GM23338 (cell line): Measurements from ENCODE around the gene TAF15. TPM values are rescaled to one million over a fixed set of nuclear protein-coding genes. Genes with fewer than 3 reads are reported as not detected.

ENCODE experiments used
- ATAC-seq: fragments of 200-7000 bp; cut with Tn5 transposase; 3 replicates; pipeline ENCODE4 v1.9.1; 2020
- DNase-seq: peaks from one replicate; pipeline ENCODE4 v3.0.0-alpha.2; 2015; ENCODE audit warnings: low spot score
- H2AFZ ChIP-seq: fragments of 200-600 bp; sonication (generic); 2 replicates; pipeline ENCODE4 v1.8.0; 2016; ENCODE audit warnings: antibody characterized with exemption, mild to moderate bottlenecking, moderate library complexity
- H3F3A ChIP-seq: fragments of 200-600 bp; sonication (generic); replicated peaks from 2 replicates; pipeline ENCODE4 v1.8.0; 2017; ENCODE audit warnings: antibody characterized with exemption, mixed run types, low read depth
- H3K27ac ChIP-seq: fragments of 200-600 bp; sonication (generic); 2 replicates; pipeline ENCODE4 v1.6.1; 2016; ENCODE audit warnings: low read depth
- H3K27me3 ChIP-seq: fragments of 200-600 bp; sonication (generic); 2 replicates; pipeline ENCODE4 v1.8.0; 2016; ENCODE audit warnings: mild to moderate bottlenecking, mixed run types, moderate library complexity; ENCODE audit not compliant: insufficient read depth
- H3K36me3 ChIP-seq: fragments of 200-600 bp; sonication (generic); 2 replicates; pipeline ENCODE4 v1.8.0; 2016; ENCODE audit warnings: mild to moderate bottlenecking; ENCODE audit not compliant: insufficient read depth
- H3K4me1 ChIP-seq: fragments of 200-600 bp; sonication (generic); 2 replicates; pipeline ENCODE4 v1.8.0; 2016; ENCODE audit warnings: mild to moderate bottlenecking, moderate library complexity; ENCODE audit not compliant: insufficient read depth
- H3K4me2 ChIP-seq: fragments of 200-600 bp; sonication (generic); 2 replicates; pipeline ENCODE4 v1.7.1; 2017; ENCODE audit warnings: mixed run types
- H3K4me3 ChIP-seq: fragments of 200-600 bp; sonication (generic); 2 replicates; pipeline ENCODE4 v1.6.1; 2016; ENCODE audit warnings: mixed run types
- H3K79me2 ChIP-seq: fragments of 200-600 bp; sonication (generic); replicated peaks from 2 replicates; pipeline ENCODE4 v1.8.0; 2017; ENCODE audit warnings: mild to moderate bottlenecking; ENCODE audit not compliant: insufficient read depth
- H3K9me2 ChIP-seq: fragments of 200-600 bp; sonication (generic); 2 replicates; pipeline ENCODE4 v1.8.0; 2017; ENCODE audit not compliant: insufficient read depth
- H4K20me1 ChIP-seq: fragments of 200-600 bp; sonication (generic); replicated peaks from 2 replicates; pipeline ENCODE4 v1.8.0; 2017; ENCODE audit warnings: mild to moderate bottlenecking; ENCODE audit not compliant: insufficient read depth
- H3K27ac Mint-ChIP-seq: 2 replicates; pipeline ENCODE4 v1.8.0; 2020; ENCODE audit warnings: inconsistent platforms, mild to moderate bottlenecking, moderate library complexity, mixed read lengths
- H3K27me3 Mint-ChIP-seq: 3 replicates; pipeline ENCODE4 v1.8.0; 2022; ENCODE audit warnings: low read depth, mild to moderate bottlenecking, moderate library complexity, mixed read lengths, inconsistent platforms; ENCODE audit not compliant: insufficient read depth, poor library complexity
- H3K36me3 Mint-ChIP-seq: 3 replicates; pipeline ENCODE4 v1.8.0; 2021; ENCODE audit warnings: low read depth, mild to moderate bottlenecking, inconsistent platforms, moderate library complexity, mixed read lengths
- H3K4me1 Mint-ChIP-seq: 3 replicates; pipeline ENCODE4 v1.8.0; 2020; ENCODE audit warnings: mild to moderate bottlenecking, inconsistent platforms, mixed read lengths
- H3K4me3 Mint-ChIP-seq: 3 replicates; pipeline ENCODE4 v1.8.0; 2021; ENCODE audit warnings: moderate library complexity, mild to moderate bottlenecking, inconsistent platforms, mixed read lengths
- H3K9me3 Mint-ChIP-seq: 3 replicates; pipeline ENCODE4 v1.8.0; 2020; ENCODE audit warnings: moderate library complexity, mild to moderate bottlenecking, inconsistent platforms, mixed read lengths
- CREB1 ChIP-seq: fragments of 250-450 bp; sonication (Bioruptor Pico); IDR thresholded peaks from 2 replicates; pipeline ENCODE4 v1.5.0; 2020; ENCODE audit warnings: low read depth, mild to moderate bottlenecking, moderate library complexity
- CTCF ChIP-seq, 2 experiments: fragments of 200-600 bp in 1 of 2; sonication (generic) in 1 of 2; conservative IDR thresholded peaks; 2 replicates each; pipeline versions ENCODE4 v1.5.1 to v1.6.1; 2016 to 2017; ENCODE audit warnings: antibody characterized with exemption in 2 of 2, low read depth in 2 of 2, mild to moderate bottlenecking in 2 of 2, moderate library complexity in 1 of 2
- ETS1 ChIP-seq: IDR thresholded peaks from 2 replicates; pipeline ENCODE4 v1.6.1; 2016; ENCODE audit warnings: antibody characterized with exemption
- EZH2 ChIP-seq: fragments of 200-600 bp; sonication (generic); IDR thresholded peaks from one replicate; pipeline ENCODE4 v1.8.0; 2017; ENCODE audit warnings: antibody characterized with exemption, mild to moderate bottlenecking, low read depth; ENCODE audit not compliant: unreplicated experiment
- EZH2phosphoT487 ChIP-seq: fragments of 200-600 bp; sonication (generic); IDR thresholded peaks from one replicate; pipeline ENCODE4 v1.8.1; 2018; ENCODE audit warnings: antibody characterized with exemption; ENCODE audit not compliant: unreplicated experiment
- JUNB ChIP-seq: IDR thresholded peaks from one replicate; pipeline ENCODE4 v1.6.1; 2016; ENCODE audit warnings: antibody characterized with exemption; ENCODE audit not compliant: unreplicated experiment
- NANOG ChIP-seq: IDR thresholded peaks from 2 replicates; pipeline ENCODE4 v1.6.1; 2016; ENCODE audit warnings: antibody characterized with exemption, borderline replicate concordance
- POLR2AphosphoS5 ChIP-seq: IDR thresholded peaks from 2 replicates; pipeline ENCODE4 v1.6.1; 2016; ENCODE audit warnings: antibody characterized with exemption, low read depth
- REST ChIP-seq: IDR thresholded peaks from one replicate; pipeline ENCODE4 v1.6.1; 2018; ENCODE audit warnings: antibody characterized with exemption; ENCODE audit not compliant: unreplicated experiment
- STAT1 ChIP-seq: IDR thresholded peaks from one replicate; pipeline ENCODE4 v1.6.1; 2016; ENCODE audit warnings: antibody characterized with exemption; ENCODE audit not compliant: unreplicated experiment
- ZNF114 ChIP-seq: fragments of 250-450 bp; sonication (Bioruptor Pico); IDR thresholded peaks from 2 replicates; pipeline ENCODE4 v1.5.0; 2020; ENCODE audit warnings: mild to moderate bottlenecking, moderate library complexity
- ZNF331 ChIP-seq: fragments of 250-450 bp; sonication (Bioruptor Pico); IDR thresholded peaks from 2 replicates; pipeline ENCODE4 v1.5.0; 2020; ENCODE audit warnings: low read depth, mild to moderate bottlenecking, moderate library complexity
- polyA plus RNA-seq: library from polyadenylated mRNA; unstranded; fragments of >200 nt; fragmentation: Nextera tagmentation; extraction: Ambion mirVana; gene quantifications from 2 replicates; pipeline ENCODE4 v1.2.1, GENCODE V29; 2016
- total RNA-seq: library from RNA; depleted of rRNA; stranded (reverse); fragments of >200 nt; shearing (Covaris generic); gene quantifications from 2 replicates; pipeline ENCODE4 v1.2.3, GENCODE V29; 2014
- TF ChIP-seq, protein P1 (sequence below): fragments of 250-450 bp; sonication (Bioruptor Pico); IDR thresholded peaks from 2 replicates; pipeline ENCODE4 v1.5.0; 2020; ENCODE audit warnings: mild to moderate bottlenecking, moderate library complexity

Gene TAF15
- total and polyA plus RNA-seq, 2 experiments from 2014 or later, result 33.8 to 109 TPM

DNA sequence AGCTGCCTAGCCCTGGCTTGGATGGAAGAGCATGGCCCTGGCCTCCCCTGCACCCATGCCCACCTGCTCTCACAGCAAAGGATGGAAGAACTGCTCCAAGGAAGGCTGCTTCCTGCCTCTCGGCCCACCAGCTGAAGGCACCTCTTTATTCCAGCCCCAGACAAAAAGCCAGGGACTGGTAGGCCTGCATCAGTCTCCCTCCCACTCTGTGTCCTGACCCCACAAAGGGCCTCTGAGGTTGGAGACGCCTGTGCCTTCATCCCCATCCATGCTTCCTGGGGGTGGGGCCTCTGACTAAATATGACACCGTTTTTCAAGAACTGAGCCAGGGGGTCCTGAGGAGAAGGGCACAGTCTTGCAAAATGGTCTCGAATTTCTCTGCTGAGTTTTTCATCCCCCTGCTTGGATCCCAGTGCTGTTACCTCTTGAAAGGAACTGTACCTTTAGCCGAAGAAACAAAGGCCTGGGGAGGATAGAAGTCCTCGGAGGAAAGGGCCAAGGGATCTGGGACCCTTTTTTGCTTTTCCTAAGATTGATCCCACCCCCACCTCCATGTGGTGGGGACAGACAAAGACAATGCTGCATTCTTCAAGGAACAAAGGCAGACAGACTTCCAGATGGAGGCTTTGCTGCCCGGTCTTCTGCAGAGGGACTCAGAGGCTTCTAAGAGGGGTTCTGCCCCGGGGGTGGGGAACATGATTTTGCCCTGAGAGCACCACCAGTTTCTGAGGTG lies 43.4 kb upstream of the TAF15 start:
- Mint-ChIP-seq H3K36me3 (no peaks in the 10 kb centered on the region), H3K4me1 (peaks cover 17% of the 10 kb centered on the region), H3K4me3 (no peak overlapping the region), H3K27ac (no peak overlapping the region), H3K9me3 (no peaks in the 10 kb centered on the region; the same call in 1 of the 3 replicates), H3K27me3 (peaks cover 7% of the 10 kb centered on the region)
- no peaks in the 10 kb centered on the region for H3K79me2 ChIP-seq
- ATAC-seq (no peak), DNase-seq (no peak)
- H3K4me2 ChIP-seq, result no peak overlapping the region
- peaks cover 6% of the 10 kb centered on the region; the same call in 1 of the 2 replicates for H3K4me1 ChIP-seq
- no peaks in the 10 kb centered on the region for H3K36me3 ChIP-seq
- no peak overlapping the region for H3K4me3 ChIP-seq
- H3K27ac ChIP-seq, result no peak overlapping the region
- TF ChIP-seq CREB1 (CRISPR knock-in tag) (no peak), EZH2phosphoT487 (no peak), STAT1 (no peak), ZNF331 (CRISPR knock-in tag) (no peak), EZH2 (no peak), CTCF (conservative IDR thresholded peaks at IDR 0.05; ENCODE audit: low read depth in 2 of 2) (no peak), JUNB (no peak), ZNF114 (CRISPR knock-in tag) (no peak), ETS1 (no peak), POLR2AphosphoS5 (no peak), NANOG (no peak), REST (no peak)
- TF ChIP-seq, protein P1, sequence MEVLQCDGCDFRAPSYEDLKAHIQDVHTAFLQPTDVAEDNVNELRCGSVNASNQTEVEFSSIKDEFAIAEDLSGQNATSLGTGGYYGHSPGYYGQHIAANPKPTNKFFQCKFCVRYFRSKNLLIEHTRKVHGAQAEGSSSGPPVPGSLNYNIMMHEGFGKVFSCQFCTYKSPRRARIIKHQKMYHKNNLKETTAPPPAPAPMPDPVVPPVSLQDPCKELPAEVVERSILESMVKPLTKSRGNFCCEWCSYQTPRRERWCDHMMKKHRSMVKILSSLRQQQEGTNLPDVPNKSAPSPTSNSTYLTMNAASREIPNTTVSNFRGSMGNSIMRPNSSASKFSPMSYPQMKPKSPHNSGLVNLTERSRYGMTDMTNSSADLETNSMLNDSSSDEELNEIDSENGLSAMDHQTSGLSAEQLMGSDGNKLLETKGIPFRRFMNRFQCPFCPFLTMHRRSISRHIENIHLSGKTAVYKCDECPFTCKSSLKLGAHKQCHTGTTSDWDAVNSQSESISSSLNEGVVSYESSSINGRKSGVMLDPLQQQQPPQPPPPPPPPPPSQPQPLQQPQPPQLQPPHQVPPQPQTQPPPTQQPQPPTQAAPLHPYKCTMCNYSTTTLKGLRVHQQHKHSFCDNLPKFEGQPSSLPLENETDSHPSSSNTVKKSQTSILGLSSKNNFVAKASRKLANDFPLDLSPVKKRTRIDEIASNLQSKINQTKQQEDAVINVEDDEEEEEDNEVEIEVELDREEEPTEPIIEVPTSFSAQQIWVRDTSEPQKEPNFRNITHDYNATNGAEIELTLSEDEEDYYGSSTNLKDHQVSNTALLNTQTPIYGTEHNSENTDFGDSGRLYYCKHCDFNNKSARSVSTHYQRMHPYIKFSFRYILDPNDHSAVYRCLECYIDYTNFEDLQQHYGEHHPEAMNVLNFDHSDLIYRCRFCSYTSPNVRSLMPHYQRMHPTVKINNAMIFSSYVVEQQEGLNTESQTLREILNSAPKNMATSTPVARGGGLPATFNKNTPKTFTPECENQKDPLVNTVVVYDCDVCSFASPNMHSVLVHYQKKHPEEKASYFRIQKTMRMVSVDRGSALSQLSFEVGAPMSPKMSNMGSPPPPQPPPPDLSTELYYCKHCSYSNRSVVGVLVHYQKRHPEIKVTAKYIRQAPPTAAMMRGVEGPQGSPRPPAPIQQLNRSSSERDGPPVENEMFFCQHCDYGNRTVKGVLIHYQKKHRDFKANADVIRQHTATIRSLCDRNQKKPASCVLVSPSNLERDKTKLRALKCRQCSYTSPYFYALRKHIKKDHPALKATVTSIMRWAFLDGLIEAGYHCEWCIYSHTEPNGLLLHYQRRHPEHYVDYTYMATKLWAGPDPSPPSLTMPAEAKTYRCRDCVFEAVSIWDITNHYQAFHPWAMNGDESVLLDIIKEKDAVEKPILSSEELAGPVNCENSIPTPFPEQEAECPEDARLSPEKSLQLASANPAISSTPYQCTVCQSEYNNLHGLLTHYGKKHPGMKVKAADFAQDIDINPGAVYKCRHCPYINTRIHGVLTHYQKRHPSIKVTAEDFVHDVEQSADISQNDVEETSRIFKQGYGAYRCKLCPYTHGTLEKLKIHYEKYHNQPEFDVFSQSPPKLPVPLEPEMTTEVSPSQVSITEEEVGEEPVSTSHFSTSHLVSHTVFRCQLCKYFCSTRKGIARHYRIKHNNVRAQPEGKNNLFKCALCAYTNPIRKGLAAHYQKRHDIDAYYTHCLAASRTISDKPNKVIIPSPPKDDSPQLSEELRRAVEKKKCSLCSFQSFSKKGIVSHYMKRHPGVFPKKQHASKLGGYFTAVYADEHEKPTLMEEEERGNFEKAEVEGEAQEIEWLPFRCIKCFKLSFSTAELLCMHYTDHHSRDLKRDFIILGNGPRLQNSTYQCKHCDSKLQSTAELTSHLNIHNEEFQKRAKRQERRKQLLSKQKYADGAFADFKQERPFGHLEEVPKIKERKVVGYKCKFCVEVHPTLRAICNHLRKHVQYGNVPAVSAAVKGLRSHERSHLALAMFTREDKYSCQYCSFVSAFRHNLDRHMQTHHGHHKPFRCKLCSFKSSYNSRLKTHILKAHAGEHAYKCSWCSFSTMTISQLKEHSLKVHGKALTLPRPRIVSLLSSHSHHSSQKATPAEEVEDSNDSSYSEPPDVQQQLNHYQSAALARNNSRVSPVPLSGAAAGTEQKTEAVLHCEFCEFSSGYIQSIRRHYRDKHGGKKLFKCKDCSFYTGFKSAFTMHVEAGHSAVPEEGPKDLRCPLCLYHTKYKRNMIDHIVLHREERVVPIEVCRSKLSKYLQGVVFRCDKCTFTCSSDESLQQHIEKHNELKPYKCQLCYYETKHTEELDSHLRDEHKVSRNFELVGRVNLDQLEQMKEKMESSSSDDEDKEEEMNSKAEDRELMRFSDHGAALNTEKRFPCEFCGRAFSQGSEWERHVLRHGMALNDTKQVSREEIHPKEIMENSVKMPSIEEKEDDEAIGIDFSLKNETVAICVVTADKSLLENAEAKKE (CRISPR knock-in tag), result no peak
- peak overlapping the region; percentile 59; the same call in 1 of the 2 replicates for H2AFZ ChIP-seq
- H3K9me2 ChIP-seq, result no peaks in the 10 kb centered on the region
- H3F3A ChIP-seq, result peaks cover 4% of the 10 kb centered on the region; the same call in 1 of the 2 replicates
- no peaks in the 10 kb centered on the region for H4K20me1 ChIP-seq
- H3K27me3 ChIP-seq, result no peaks in the 10 kb centered on the region
